GM19324 (cell line): ENCODE results near the gene IGSF3.

Experiments used
- ATAC-seq: cut with Tn5 transposase; IDR thresholded peaks from one replicate; pipeline ENCODE4 v1.9.1; 2021; ENCODE audit warnings: mild to moderate bottlenecking, moderate library complexity; ENCODE audit not compliant: unreplicated experiment, low FRiP score

Gene IGSF3

GRCh38 chr1:116686723-116687352, 19.3 kb upstream of the IGSF3 start:
- ATAC-seq = no peak

- ATAC-seq = no peak
Measured at GRCh38 chr1:116686175-116686574, 18.6 kb upstream of the IGSF3 start.

DNA sequence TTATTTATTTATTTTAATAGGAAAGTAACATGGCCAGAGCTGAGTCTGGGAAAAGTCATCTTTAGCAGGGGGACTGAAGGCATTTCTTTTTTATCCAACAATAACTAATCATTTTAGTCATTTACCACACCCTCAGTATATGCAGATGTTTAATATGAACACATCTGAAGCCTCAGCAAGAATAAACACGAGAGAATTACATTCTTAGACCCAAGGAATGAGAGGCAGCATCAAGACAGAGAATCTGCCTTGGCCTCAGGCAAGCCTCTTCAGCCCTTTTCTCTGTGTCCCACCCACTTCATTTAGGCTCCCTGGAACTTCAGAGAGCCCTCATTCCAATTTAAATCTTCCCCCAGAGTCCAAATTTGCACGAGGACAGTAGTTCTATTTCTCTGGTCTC, 17.0 kb upstream of the IGSF3 start:
- ATAC-seq = no peak

- ATAC-seq = no peak
Measured at GRCh38 chr1:116682641-116683221, 15.2 kb upstream of the IGSF3 start.

- ATAC-seq = no peak
Measured at GRCh38 chr1:116681343-116681899, 13.9 kb upstream of the IGSF3 start.

DNA sequence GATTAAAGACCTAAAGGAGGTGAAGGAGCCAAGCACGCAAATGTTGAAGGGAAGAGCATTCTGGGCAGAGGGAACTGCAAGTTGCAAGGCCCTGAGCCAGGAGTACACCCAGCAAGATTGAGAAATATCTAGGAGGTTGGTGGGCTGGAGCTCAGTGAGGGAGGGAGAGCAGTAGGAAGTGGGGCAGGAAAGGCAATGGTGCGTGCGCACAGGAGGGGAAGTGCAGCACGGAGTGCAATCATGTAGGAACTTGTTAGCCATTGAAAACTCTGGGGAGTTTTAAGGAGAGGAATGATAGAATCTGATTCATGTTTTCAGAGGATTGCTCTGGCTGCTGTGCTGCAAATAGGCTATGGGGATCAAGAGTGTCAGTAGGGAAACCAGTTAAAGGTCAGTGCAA, 13.2 kb upstream of the IGSF3 start:
- no peak for ATAC-seq

DNA sequence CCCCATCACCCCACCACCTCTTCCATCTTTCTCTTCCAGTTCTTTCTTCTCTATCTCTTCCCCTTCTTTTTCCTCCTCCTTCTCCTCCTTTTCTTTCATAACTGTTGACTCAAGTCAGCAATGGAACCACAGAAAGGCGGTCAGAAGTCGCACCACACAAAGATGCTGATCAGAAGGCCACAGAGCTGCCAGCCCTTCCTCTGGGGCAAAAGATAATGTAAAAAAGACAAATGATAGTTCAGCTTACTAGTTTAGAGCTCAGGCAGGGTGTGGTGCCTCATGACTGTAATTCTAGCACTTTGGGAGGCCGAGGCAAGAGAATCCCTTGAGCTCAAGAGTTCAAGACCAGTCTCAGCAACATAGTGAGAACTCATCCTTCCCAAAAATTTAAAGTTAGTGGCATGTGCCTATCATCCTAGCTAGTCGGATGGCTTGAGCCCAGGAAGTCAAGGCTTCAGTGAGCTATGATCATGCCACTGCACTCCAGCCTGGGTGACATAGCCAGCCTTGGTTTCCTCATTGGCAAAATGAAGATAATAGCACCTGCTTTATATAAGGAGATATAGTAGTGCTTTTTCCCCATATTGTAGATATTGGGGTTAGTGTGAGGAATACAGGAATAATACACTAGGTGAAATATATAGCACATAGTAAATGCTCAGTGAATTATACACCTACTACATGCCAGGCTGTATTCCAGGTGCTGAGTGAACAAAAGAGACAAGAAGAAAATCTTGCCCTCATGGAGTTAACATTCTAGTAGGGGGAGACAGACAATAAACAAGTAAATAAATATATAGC, 12.5 kb upstream of the IGSF3 start:
- ATAC-seq = no peak

DNA sequence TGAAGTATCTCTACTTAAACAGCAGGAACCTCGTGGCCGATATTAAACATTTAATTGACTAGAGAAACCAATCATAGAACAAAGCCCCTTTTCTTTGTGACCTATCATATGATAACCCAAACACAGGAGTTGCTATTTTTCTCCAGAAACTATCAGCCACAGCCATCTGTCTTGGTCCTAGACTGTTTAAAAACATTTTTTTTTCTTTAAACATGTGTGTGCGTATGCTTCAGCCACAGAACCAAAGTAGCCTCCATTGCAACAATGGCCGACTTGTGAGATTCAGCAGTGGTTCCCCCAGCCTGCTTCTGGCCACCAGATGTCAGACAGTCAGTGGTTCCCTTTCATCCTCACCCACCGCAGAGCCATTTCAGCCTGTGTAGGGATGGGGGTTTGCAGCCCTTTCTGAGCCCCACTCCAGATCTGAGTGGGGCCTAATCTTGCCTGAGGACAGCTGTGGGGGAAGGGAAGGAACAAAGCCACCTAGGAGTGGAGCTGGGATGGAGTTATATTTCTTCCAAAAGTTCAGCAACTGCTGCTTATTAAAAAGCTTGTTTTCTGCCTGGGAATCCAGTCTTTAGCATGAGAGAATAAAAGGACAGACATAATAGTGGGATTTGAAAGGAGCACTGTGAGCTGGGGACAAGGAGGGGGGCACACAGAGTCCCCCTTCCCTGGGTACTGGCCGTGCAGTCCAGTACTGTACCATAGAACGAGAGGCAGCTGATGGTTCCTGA, 11.7 kb upstream of the IGSF3 start:
- ATAC-seq = no peak

DNA sequence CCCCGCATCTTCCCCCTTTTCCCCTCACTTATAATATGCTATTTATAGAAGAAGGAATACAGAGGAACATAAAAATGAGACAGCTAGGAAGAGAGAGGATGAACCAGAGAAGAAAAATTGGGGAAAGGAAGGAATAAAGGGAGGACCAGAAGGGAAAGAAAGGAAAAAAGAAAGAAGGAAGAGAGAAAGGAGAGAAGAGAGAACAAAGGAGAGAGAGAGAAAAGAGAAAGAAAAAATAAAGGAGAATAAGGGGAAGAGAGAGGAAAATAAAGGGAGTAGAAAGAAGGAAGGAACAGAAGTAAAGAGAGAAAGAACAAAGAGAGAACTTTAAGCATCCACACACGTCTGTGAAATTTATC, 11.2 kb upstream of the IGSF3 start:
- no peak for ATAC-seq

GRCh38 chr1:116677474-116678062, 10.0 kb upstream of the IGSF3 start:
- ATAC-seq = no peak

- no peak for ATAC-seq
Measured at GRCh38 chr1:116676291-116676690, 8.8 kb upstream of the IGSF3 start.

GRCh38 chr1:116674751-116675150, 7.2 kb upstream of the IGSF3 start:
- ATAC-seq = no peak

DNA sequence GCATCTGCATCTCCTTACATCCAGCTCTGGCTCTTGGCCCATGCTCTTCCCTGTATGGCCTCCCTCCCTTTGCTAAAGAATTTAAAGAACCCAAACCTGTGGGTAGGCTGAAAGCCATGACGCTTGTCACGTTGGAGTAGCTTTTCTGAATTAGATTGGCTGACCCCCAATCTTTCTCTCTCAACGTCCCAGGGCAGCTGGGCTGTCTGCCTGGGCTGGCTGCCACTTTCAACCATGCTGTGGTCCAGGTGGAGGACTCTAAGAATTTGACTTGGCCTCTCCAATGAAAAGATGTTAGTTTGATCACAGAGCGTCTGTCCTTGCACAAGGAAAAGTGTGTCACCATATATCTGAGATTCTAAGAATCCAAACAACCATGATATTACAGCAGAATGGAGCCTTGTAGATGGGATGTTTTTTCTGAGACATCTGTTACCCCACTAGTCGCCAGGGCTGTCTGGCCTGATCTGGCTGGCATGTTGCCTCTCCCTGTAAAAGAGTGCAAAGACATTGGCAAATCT, 6.5 kb upstream of the IGSF3 start:
- no peak for ATAC-seq

GRCh38 chr1:116671912-116672311, 4.4 kb upstream of the IGSF3 start:
- no peak for ATAC-seq

DNA sequence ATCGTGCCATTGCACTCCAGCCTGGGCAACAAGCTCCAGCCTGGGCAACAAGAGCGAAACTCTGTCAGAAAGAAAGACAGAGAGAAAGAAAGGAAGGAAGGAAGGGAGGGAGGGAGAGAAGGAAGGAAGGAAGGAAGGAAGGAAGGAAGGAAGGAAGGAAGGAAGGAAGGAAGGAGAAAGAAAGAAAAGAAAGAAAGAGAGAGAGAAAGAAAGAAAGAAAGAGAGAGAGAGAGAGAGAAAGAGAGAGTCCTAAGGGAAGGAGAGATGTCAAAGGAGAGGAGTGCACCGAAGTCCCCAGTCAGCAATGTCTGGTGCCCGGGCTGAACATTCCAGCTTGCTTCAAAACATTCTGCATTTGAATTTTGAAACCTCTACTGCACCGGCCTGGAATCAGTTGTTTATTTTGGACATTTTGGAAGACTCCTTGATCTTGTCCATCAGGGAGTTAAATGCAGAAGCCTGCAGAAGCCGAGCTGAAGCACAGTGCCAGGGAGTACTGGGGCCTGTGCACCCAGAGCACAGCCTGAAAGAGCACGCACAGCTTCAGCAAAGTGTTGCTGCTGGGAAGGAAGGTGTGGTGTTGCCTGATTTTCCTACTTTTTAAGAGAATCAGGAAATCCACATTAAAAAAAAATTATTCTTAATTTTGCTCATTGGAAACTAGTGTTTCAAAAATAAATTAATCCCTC, 3.7 kb upstream of the IGSF3 start:
- ATAC-seq = no peak

- ATAC-seq = no peak
Measured at GRCh38 chr1:116668277-116668676, 744 bp upstream of the IGSF3 start.

DNA sequence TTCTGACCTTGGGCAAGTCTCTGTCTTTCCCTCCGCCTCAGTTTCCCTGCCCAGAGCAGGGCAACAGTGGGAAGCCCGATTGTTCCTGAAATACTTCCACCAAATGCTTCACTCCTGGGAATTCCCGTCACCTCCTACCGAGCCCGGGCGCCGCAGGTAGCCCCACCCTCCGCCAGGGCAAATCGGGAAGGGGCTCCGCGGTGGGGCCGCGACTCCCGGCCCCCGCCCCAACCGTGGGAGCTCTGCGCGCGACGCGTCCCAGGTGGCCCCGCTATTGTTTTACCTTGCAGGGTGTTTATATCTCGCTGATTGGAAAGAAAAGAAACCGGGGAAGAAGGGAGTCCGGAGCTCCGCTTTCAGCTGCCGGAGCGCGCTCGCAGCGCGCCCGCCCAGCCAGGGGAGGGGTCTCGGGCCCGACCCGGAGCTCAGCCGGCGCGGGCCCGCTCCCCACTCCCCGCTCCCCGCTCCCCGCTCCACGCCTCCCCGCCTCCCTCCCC, 407 bp downstream of the IGSF3 start:
- peak; percentile 14 for ATAC-seq

GRCh38 chr1:116666187-116667077, 1.1 kb downstream of the IGSF3 start:
- ATAC-seq = no peak

DNA sequence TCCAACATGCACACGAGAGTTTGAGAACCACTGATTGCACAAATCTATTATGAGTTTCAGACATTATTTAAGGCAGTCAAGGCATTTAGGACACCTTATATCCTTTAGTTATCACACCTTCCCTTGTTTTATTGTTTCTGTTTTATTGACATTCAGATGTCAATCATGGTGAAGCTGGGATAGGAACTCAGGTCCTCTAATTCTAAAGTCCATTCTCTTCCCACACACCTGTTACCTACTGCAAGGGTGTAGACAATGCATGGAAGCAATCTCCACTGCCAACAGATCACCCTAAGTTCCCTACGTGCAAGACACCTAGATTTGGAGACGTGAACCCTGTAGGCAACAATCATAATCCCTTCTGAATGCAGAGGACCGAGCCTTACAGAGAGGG, 2.6 kb downstream of the IGSF3 start:
- ATAC-seq = no peak
